ENCODE results near the gene SCRN3. TPM values are rescaled to one million over a fixed set of nuclear protein-coding genes. Genes with fewer than 3 reads are reported as not detected.
"Not testable (repeated sequence)": the region's sequence is repeated elsewhere in the genome, so short reads cannot be mapped to it uniquely, and the experiment has no call there.

The SCRN3 gene
- polyA plus RNA-seq, 3 donors: 6.5 to 11.2 (median 7.2) TPM

DNA sequence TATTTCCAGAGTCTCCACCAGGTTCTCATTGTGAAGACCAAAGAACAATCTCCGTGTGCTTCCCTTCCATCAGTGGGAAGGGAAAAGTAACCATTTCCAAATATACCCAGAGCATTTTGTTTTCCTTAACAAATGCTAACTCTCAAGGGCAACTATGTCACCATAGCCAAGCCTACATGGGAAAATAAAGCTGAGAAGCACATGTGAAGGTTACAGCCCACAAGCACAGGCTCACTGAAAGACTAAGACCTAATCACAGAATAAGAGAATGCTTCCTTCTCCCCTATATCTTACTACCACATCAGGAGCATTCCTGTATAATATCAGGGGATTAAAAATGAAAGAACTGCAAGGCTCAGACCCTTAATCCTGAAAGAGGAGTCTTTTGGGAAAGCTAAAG is 32.6 kb upstream of the SCRN3 start:
- Mint-ChIP-seq H3K27me3 (ENCODE audit: low read depth in 3 of 3) (no peaks in the 10 kb centered on the region), H3K4me3 (no peak overlapping the region), H3K9me3 (peaks cover 7 to 35% (median 23%) of the 10 kb centered on the region in 7 donors), H3K27ac (peak overlapping the region in 1 of 7 donors; percentile 63), H3K4me1 (no peaks in the 10 kb centered on the region), H3K36me3 (peaks cover 66 to 79% of the 10 kb centered on the region in 2 donors)
- TF ChIP-seq, protein P1, sequence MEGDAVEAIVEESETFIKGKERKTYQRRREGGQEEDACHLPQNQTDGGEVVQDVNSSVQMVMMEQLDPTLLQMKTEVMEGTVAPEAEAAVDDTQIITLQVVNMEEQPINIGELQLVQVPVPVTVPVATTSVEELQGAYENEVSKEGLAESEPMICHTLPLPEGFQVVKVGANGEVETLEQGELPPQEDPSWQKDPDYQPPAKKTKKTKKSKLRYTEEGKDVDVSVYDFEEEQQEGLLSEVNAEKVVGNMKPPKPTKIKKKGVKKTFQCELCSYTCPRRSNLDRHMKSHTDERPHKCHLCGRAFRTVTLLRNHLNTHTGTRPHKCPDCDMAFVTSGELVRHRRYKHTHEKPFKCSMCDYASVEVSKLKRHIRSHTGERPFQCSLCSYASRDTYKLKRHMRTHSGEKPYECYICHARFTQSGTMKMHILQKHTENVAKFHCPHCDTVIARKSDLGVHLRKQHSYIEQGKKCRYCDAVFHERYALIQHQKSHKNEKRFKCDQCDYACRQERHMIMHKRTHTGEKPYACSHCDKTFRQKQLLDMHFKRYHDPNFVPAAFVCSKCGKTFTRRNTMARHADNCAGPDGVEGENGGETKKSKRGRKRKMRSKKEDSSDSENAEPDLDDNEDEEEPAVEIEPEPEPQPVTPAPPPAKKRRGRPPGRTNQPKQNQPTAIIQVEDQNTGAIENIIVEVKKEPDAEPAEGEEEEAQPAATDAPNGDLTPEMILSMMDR (IDR thresholded peaks at IDR 0.05): no peak
- no peaks in the 10 kb centered on the region for H3K79me2 ChIP-seq (ENCODE audit: insufficient read depth, low read length)
- H4K20me1 ChIP-seq (ENCODE audit: insufficient read depth, low read length): peaks cover 20% of the 10 kb centered on the region
- no peaks in the 10 kb centered on the region for H3K4me1 ChIP-seq (ENCODE audit: control insufficient read depth in 1 of 2, insufficient read depth in 2 of 2, low read length in 2 of 2)
- WGBS (ENCODE audit: insufficient coverage): no CpG with 5 or more reads among the region's 1 CpG
- H2AFZ ChIP-seq (ENCODE audit: insufficient read depth, low read depth, low read length, poor library complexity, severe bottlenecking): no peak overlapping the region
- peaks cover 11 to 18% of the 10 kb centered on the region in 2 donors for H3K9me3 ChIP-seq (replicated peaks in 1 of 2; ENCODE audit: control insufficient read depth in 1 of 2, insufficient read depth in 1 of 2, low read length in 2 of 2)
- H3K27me3 ChIP-seq (ENCODE audit: control insufficient read depth in 2 of 2, insufficient read depth in 2 of 2, low read length in 2 of 2): no peaks in the 10 kb centered on the region
- H3K36me3 ChIP-seq (replicated peaks in 1 of 2; ENCODE audit: control insufficient read depth in 1 of 2, insufficient read depth in 2 of 2, low read length in 2 of 2): peaks cover 38 to 68% of the 10 kb centered on the region in 2 donors
- no peak overlapping the region for H3K4me2 ChIP-seq (replicated peaks; ENCODE audit: extremely low read depth, low read length, poor library complexity, severe bottlenecking)
- H3K9ac ChIP-seq (ENCODE audit: insufficient read depth, low read length, poor library complexity, severe bottlenecking): no peak overlapping the region
- H3K27ac ChIP-seq (ENCODE audit: low read depth in 1 of 2, low read length in 2 of 2): no peak overlapping the region
- no peak overlapping the region for H3K4me3 ChIP-seq (replicated peaks in 1 of 3; ENCODE audit: low read depth in 2 of 3, low read length in 3 of 3)
- intact Hi-C loops (cut with micrococcal nuclease): no loop called here
- no peak for DNase-seq

DNA sequence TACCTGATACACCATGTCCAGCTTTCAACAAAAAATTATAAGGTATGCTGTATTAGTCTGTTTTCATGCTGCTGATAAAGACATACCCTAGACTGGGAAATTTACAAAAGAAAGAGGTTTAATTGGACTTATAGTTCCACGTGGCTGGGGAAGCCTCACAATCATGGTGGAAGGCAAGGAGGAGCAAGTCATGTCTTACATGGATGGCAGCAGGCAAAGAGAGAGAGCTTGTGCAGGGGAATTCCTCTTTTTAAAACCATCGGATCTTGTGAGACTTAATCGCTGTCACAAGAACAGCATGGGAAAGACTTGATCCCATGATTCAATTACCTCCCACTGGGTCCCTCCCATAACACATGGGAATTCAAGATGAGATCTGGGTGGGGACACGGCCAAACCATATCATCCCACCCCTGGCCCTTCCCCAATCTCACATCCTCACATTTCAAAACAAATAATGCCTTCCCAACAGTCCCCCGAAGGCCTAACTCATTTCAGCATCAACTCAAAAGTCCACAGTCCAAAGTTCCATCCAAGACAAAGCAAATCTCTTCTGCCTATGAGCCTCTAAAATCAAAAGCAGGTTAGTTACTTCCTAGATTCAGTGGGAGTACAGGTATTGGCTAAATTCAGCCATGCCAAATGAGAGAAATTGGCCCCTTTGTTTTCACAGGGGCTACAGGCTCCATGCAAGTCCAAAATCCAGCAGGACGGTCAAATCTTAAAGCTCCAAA is 31.9 kb upstream of the SCRN3 start:
- H2AFZ ChIP-seq (ENCODE audit: insufficient read depth, low read depth, low read length, poor library complexity, severe bottlenecking); H3K4me3 ChIP-seq (replicated peaks in 1 of 3; ENCODE audit: low read depth in 2 of 3, low read length in 3 of 3); H3K9ac ChIP-seq (ENCODE audit: insufficient read depth, low read length, poor library complexity, severe bottlenecking); H3K4me3 Mint-ChIP-seq; H3K27me3 ChIP-seq (ENCODE audit: control insufficient read depth in 2 of 2, insufficient read depth in 2 of 2, low read length in 2 of 2); H3K4me1 ChIP-seq (ENCODE audit: control insufficient read depth in 1 of 2, insufficient read depth in 2 of 2, low read length in 2 of 2); H3K4me1 Mint-ChIP-seq; intact Hi-C loops (cut with micrococcal nuclease); H3K79me2 ChIP-seq (ENCODE audit: insufficient read depth, low read length); DNase-seq; H3K27ac ChIP-seq (ENCODE audit: low read depth in 1 of 2, low read length in 2 of 2); H3K4me2 ChIP-seq (replicated peaks; ENCODE audit: extremely low read depth, low read length, poor library complexity, severe bottlenecking); H3K27me3 Mint-ChIP-seq (ENCODE audit: low read depth in 3 of 3): not testable (repeated sequence)
- peaks cover 7 to 35% (median 23%) of the 10 kb centered on the region in 7 donors for H3K9me3 Mint-ChIP-seq
- peaks cover 11 to 18% of the 10 kb centered on the region in 2 donors for H3K9me3 ChIP-seq (replicated peaks in 1 of 2; ENCODE audit: control insufficient read depth in 1 of 2, insufficient read depth in 1 of 2, low read length in 2 of 2)
- H3K36me3 ChIP-seq (replicated peaks in 1 of 2; ENCODE audit: control insufficient read depth in 1 of 2, insufficient read depth in 2 of 2, low read length in 2 of 2): peaks cover 39 to 71% of the 10 kb centered on the region in 2 donors
- peaks cover 27% of the 10 kb centered on the region for H4K20me1 ChIP-seq (ENCODE audit: insufficient read depth, low read length)
- 100% methylated on average over 5 of the region's 6 CpGs for WGBS (ENCODE audit: insufficient coverage)
- H3K36me3 Mint-ChIP-seq: peaks cover 68 to 86% of the 10 kb centered on the region in 2 donors
- H3K27ac Mint-ChIP-seq: peak overlapping the region in 1 of 7 donors; percentile 28

Data from CD14-positive monocyte (primary cell).